Heart left ventricle (tissue), 13 donors: ENCODE measurements around the gene ATP6V1A.
A peak's percentile ranks its signal among the peaks of the same experiment; 100 is the strongest.

Experiments
- POLR2A ChIP-seq, 2 donors: fragments of 450-650 bp; IDR thresholded peaks; one replicate each; pipeline ENCODE4 v1.6.1; 2017; ENCODE audit warnings: antibody characterized with exemption in 2 of 2, mild to moderate bottlenecking in 2 of 2, moderate library complexity in 2 of 2
- TF ChIP-seq, protein P1 (sequence below), 12 donors: fragments of 200-600 bp; sonication (generic) in 4 of 12; IDR thresholded peaks; one replicate each; pipeline versions ENCODE4 v1.5.0 to v1.8.0; 2018 to 2022; ENCODE audit warnings: antibody characterized with exemption in 12 of 12, mild to moderate bottlenecking in 5 of 12
- donor health status: ischemic (EF 13 %, LVEDD 7.1; RV severe dilation, severe dysfunction).
- donor health status: DM: no; HTN: yes; CAD: no.
- donor health status: DM: no; HTN: no; CAD: no.
- donor health status: ischemic (EF 25% LVEDD 6.9; RV normal size, moderate dysfunction).
- donor health status: ischemic (EF 25% LVEDD 5.7; RV mildly dilated, moderate dysfunction).
- donor health status: ischemic (EF 35%, LVEDD 5.7; RV mildly dilated, moderate dysfunction).
- donor health status: nonischemic (EF 11% LVEDD 7.7; RV severe dilation, severe dysfunction).
- donor health status: DM: yes; HTN: yes; CAD: no.
- donor health status: PGD.
- donor health status: ischemic (EF 29% LVEDD 5.4; RV normal size, mild dysfunction).
- donor health status: nonischemic (EF 23%, LVEDD 6.1; RV moderate dilation, normal function).

DNA sequence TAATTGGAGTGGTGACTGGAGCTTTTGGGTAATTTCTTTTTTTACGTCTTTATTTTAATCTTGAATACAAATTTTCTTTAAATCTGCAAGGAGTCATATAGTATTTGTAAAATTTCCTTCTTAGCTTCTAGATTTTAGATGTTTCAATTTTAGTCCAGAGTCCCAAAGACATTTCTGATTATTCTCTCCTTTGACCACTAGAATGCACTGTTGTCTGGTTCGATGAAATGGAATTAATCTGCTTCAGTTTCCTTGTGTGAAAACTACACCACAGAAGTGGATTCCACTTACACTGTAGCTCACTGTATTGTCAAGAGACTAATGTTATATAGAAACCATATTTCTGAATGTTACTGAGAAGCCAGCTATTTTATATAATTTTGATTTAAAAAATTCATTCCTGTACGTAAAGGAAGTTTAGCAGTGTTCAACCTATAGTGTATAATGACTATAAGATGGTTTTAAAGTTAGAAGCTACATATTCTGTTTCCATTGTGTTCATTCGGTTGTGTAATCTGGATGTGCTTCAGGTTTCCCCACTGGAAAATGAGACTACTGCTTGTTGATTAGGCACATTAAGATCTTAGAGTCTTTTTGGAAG lies 97.9 kb downstream of the ATP6V1A start:
- TF ChIP-seq, protein P1, sequence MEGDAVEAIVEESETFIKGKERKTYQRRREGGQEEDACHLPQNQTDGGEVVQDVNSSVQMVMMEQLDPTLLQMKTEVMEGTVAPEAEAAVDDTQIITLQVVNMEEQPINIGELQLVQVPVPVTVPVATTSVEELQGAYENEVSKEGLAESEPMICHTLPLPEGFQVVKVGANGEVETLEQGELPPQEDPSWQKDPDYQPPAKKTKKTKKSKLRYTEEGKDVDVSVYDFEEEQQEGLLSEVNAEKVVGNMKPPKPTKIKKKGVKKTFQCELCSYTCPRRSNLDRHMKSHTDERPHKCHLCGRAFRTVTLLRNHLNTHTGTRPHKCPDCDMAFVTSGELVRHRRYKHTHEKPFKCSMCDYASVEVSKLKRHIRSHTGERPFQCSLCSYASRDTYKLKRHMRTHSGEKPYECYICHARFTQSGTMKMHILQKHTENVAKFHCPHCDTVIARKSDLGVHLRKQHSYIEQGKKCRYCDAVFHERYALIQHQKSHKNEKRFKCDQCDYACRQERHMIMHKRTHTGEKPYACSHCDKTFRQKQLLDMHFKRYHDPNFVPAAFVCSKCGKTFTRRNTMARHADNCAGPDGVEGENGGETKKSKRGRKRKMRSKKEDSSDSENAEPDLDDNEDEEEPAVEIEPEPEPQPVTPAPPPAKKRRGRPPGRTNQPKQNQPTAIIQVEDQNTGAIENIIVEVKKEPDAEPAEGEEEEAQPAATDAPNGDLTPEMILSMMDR (IDR thresholded peaks at IDR 0.05), result peak; percentile 32 to 70 (median 48)
- TF ChIP-seq POLR2A (IDR thresholded peaks at IDR 0.05), result no peak
